HFFc6 (cell line): ENCODE data around the gene TPSG1. TPM values are rescaled to one million over a fixed set of nuclear protein-coding genes. Genes with fewer than 3 reads are reported as not detected.

Experiments
- DNase-seq: peaks from one replicate; pipeline ENCODE4 v3.0.0-alpha.2; 2018
- H3K27ac Mint-ChIP-seq: 2 replicates; pipeline ENCODE4 v1.8.0; 2020; ENCODE audit warnings: mild to moderate bottlenecking, mixed read lengths
- H3K27me3 Mint-ChIP-seq: 2 replicates; pipeline ENCODE4 v1.8.0; 2021; ENCODE audit warnings: mild to moderate bottlenecking, moderate library complexity, mixed read lengths; ENCODE audit not compliant: insufficient read depth
- H3K36me3 Mint-ChIP-seq: 2 replicates; pipeline ENCODE4 v1.8.0; 2021; ENCODE audit warnings: low read depth, mixed read lengths
- H3K4me1 Mint-ChIP-seq: 2 replicates; pipeline ENCODE4 v1.8.0; 2020; ENCODE audit warnings: low read depth, mixed read lengths
- H3K4me3 Mint-ChIP-seq: 2 replicates; pipeline ENCODE4 v1.8.0; 2020; ENCODE audit warnings: mild to moderate bottlenecking, moderate library complexity, mixed read lengths
- H3K9me3 Mint-ChIP-seq: 2 replicates; pipeline ENCODE4 v1.8.0; 2020; ENCODE audit warnings: mild to moderate bottlenecking, mixed read lengths
- total RNA-seq, 6 experiments: library from RNA; stranded (reverse); fragmentation: NEBNext Ultra II Directional; extraction: Animal tissue kit (Norgen Biotek cat#: 25700); gene quantifications; 2 replicates in 1 of 6; 3 replicates in 5 of 6; pipeline ENCODE4 v1.2.3, GENCODE V29; 2021
- TF ChIP-seq, protein P1 (sequence below): fragments of 200-600 bp; sonication (generic); IDR thresholded peaks from 2 replicates; pipeline ENCODE4 v1.5.0; 2021; ENCODE audit warnings: antibody characterized with exemption, mild to moderate bottlenecking

Gene TPSG1
- total RNA-seq, 6 experiments from 2014 or later, result 0.23 TPM; not detected in 5

DNA sequence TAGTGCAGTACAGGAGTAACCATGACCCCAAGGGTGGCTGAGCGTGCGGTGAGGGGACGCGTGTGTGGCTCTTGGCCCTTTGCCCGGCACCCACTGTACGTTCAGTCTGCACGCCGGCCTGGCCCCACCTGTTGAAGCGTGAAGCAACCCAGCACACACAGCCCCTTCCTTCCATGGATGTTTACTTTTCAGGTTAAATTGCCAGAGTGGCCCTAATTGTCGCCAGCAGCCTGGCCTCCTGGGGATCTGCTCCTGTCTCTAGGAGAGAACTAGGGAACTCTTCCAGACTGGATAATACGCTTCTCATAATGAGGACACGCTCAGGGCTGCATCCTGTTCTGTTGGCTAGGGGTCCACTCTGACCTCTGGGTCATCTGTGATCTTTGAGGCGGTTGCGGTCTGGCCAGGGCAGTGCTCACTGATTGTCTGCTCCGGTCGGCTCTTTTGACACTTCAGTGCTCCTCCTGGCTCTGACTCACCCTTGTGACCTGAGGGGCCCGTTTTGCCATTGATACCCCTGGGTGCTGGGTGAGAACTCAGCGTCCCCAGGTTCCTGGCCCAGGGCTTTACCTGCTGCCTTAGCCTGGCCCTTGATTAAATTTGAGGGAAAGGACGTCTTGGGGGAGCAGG lies 27.7 kb downstream of the TPSG1 start:
- TF ChIP-seq, protein P1, sequence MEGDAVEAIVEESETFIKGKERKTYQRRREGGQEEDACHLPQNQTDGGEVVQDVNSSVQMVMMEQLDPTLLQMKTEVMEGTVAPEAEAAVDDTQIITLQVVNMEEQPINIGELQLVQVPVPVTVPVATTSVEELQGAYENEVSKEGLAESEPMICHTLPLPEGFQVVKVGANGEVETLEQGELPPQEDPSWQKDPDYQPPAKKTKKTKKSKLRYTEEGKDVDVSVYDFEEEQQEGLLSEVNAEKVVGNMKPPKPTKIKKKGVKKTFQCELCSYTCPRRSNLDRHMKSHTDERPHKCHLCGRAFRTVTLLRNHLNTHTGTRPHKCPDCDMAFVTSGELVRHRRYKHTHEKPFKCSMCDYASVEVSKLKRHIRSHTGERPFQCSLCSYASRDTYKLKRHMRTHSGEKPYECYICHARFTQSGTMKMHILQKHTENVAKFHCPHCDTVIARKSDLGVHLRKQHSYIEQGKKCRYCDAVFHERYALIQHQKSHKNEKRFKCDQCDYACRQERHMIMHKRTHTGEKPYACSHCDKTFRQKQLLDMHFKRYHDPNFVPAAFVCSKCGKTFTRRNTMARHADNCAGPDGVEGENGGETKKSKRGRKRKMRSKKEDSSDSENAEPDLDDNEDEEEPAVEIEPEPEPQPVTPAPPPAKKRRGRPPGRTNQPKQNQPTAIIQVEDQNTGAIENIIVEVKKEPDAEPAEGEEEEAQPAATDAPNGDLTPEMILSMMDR, result no peak
- no peak for DNase-seq
- H3K9me3 Mint-ChIP-seq, result peaks cover 14% of the 10 kb centered on the region
- 0 out of 2 replicates have a peak, but pooled peaks cover 4% of the 10 kb centered on the region for H3K36me3 Mint-ChIP-seq
- no peak overlapping the region for H3K4me3 Mint-ChIP-seq
- no peaks in the 10 kb centered on the region for H3K4me1 Mint-ChIP-seq
- H3K27me3 Mint-ChIP-seq, result peaks cover 2% of the 10 kb centered on the region; the same call in 1 of the 2 replicates
- no peak overlapping the region for H3K27ac Mint-ChIP-seq

DNA sequence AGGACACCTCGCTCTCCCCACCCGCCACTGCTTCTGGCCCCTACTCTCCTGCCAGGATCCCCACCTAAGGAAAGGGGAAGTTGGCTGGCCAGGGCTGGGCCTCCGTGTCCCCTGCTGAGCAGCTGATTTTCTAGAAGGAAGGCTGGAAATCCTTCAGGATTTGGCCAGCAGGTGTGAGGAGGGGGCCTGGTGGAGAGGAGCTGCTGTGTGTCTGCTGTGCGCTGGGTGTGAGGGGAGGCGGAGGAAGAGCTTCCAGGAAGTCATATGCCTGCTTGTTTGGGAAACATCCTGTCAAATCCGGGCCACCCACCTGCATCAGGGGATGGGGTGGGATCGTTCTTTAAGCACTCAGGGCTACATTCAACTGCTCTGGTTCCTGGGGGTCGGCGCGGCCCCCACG lies 28.6 kb downstream of the TPSG1 start:
- TF ChIP-seq, protein P1, result no peak
- no peak for DNase-seq
- peaks cover 12% of the 10 kb centered on the region for H3K9me3 Mint-ChIP-seq
- H3K4me1 Mint-ChIP-seq, result no peaks in the 10 kb centered on the region
- H3K27me3 Mint-ChIP-seq, result peaks cover 2% of the 10 kb centered on the region; the same call in 1 of the 2 replicates
- 0 out of 2 replicates have a peak, but pooled peaks cover 4% of the 10 kb centered on the region for H3K36me3 Mint-ChIP-seq
- no peak overlapping the region for H3K27ac Mint-ChIP-seq
- no peak overlapping the region for H3K4me3 Mint-ChIP-seq

DNA sequence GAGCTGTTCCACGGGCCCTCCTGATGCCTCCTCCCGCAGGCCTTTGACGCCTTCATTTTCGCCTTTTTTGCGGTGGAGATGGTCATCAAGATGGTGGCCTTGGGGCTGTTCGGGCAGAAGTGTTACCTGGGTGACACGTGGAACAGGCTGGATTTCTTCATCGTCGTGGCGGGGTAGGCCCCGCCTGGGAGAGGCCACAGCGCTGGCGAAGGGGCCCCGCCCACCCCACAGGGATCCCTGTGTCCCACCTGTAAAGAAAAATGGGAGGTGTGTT lies 29.7 kb downstream of the TPSG1 start:
- Mint-ChIP-seq H3K9me3 (peaks cover 9% of the 10 kb centered on the region), H3K4me1 (no peaks in the 10 kb centered on the region), H3K27me3 (0 out of 2 replicates have a peak, but pooled peaks cover 2% of the 10 kb centered on the region), H3K36me3 (0 out of 2 replicates have a peak, but pooled peaks cover 4% of the 10 kb centered on the region), H3K4me3 (no peak overlapping the region), H3K27ac (no peak overlapping the region)
- TF ChIP-seq, protein P1, result no peak
- DNase-seq, result no peak

DNA sequence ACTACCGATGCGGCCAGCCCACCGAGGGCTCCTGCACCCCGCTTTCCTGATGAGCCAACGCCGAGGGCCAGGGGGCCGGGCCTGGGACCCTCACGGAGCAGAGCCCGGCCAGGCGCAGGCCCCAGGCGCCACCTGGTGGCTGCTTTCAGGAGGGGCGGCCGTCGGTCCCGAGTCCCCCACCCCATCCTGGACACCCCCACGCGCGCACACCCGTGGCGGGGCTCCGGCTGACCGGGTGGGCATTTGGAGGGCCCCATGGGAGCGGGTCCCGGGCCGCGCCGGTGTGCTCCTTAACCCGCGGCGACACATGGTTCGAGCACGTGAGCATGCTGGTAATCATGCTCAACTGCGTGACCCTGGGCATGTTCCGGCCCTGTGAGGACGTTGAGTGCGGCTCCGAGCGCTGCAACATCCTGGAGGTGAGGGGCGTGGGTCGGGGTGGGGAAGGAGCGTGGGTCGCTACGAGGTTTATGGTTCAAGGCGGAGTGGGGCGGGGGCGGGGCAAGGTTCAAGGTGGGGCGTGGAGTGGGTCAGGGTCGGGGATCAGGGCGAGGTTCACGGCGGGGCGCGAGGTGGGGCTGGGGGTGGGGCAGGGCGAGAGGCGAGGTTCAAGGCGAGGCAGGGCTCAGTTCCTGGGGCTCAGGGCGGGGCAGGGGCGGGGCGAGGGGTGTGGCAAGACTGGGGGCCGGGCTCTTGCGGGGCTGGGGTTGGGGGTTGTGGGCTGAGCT lies 30.2 kb downstream of the TPSG1 start:
- H3K4me3 Mint-ChIP-seq, result no peak overlapping the region
- no peaks in the 10 kb centered on the region for H3K4me1 Mint-ChIP-seq
- H3K9me3 Mint-ChIP-seq, result peaks cover 5% of the 10 kb centered on the region
- H3K27me3 Mint-ChIP-seq, result 0 out of 2 replicates have a peak, but pooled peaks cover 2% of the 10 kb centered on the region
- H3K27ac Mint-ChIP-seq, result no peak overlapping the region
- DNase-seq, result no peak
- TF ChIP-seq, protein P1, result peak; percentile 94
- 0 out of 2 replicates have a peak, but pooled peaks cover 2% of the 10 kb centered on the region for H3K36me3 Mint-ChIP-seq

DNA sequence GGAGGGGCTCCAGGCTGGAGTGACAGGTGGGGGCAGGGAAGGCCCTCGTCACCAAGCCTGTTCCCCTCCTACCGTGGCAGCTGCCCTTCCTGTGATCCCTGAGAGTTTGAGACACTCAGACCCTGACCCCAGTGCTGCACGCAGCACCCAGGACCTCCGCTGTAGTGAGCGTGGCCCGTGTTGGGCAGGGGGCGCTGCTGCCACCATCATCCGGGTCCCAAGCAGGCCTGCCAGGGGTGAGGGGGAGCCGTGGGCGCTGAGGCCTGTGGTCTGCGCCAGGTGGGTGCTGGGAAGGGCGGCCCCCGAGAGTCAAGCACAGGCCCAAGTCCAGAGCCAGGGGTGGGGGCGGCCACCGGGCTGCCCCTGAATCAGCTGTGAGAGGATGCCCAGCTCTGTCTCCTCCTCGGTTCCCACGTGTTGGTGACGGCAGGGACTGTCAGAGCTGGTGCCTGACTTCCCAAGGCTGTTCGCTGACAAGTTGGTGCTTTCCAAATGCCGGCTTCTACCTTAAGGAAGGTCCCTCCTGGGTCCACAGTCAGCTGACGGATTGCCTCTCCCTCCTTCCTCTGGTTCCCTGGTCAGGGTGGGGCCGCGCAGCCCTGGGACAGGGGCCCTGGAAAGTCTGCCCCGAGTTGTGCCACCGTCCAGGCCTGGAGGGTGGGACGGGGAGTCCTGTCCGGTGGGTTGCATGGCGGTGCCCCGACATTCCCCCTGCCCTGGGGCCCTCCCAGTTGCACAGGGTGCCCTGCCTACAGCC lies 31.1 kb downstream of the TPSG1 start:
- Mint-ChIP-seq H3K4me1 (no peaks in the 10 kb centered on the region), H3K27ac (no peak overlapping the region), H3K4me3 (no peak overlapping the region), H3K36me3 (no peaks in the 10 kb centered on the region), H3K27me3 (0 out of 2 replicates have a peak, but pooled peaks cover 2% of the 10 kb centered on the region), H3K9me3 (no peaks in the 10 kb centered on the region)
- no peak for DNase-seq
- TF ChIP-seq, protein P1, result no peak
